Heart left ventricle (tissue), 16 donors: ENCODE results near the gene PTPN21. TPM values are rescaled to one million over a fixed set of nuclear protein-coding genes. Genes with fewer than 3 reads are reported as not detected.
A peak's percentile ranks its signal among the peaks of the same experiment; 100 is the strongest.

Experiments used
- ATAC-seq, 4 donors: fragments of 200-7000 bp; cut with Tn5 transposase; one replicate each; pipeline ENCODE4 v1.9.1; 2020 to 2022; ENCODE audit warnings: moderate library complexity in 4 of 4, mild to moderate bottlenecking in 3 of 4, moderate number of reproducible peaks in 1 of 4
- DNase-seq, 5 donors: peaks; one replicate each; pipeline ENCODE4 v3.0.0-alpha.2; 2020
- H3K27ac ChIP-seq, 12 donors: fragments of 200-600 bp; sonication (generic) in 4 of 12; one replicate each; pipeline versions ENCODE4 v1.5.0 to v1.8.0; 2016 to 2022; ENCODE audit warnings: mild to moderate bottlenecking in 2 of 12
- H3K27me3 ChIP-seq, 9 donors: fragments of 200-600 bp; sonication (generic) in 2 of 9; one replicate each; pipeline versions ENCODE4 v1.5.1 to v1.8.0; 2016 to 2022; ENCODE audit warnings: mild to moderate bottlenecking in 3 of 9
- H3K36me3 ChIP-seq, 9 donors: fragments of 200-600 bp; sonication (generic) in 2 of 9; one replicate each; pipeline versions ENCODE4 v1.5.0 to v1.8.0; 2018 to 2022; ENCODE audit warnings: mild to moderate bottlenecking in 2 of 9
- H3K4me1 ChIP-seq, 12 donors: fragments of 200-600 bp; sonication (generic) in 4 of 12; one replicate each; pipeline versions ENCODE4 v1.5.0 to v1.8.0; 2016 to 2022; ENCODE audit warnings: mild to moderate bottlenecking in 3 of 12
- H3K4me3 ChIP-seq, 12 donors: fragments of 200-600 bp; sonication (generic) in 4 of 12; one replicate each; pipeline versions ENCODE4 v1.5.0 to v1.8.0; 2017 to 2022; ENCODE audit warnings: mild to moderate bottlenecking in 9 of 12, moderate library complexity in 4 of 12
- H3K9me3 ChIP-seq, 12 donors: fragments of 200-600 bp; sonication (generic) in 4 of 12; one replicate each; pipeline versions ENCODE4 v1.5.0 to v1.8.0; 2016 to 2022; ENCODE audit warnings: mild to moderate bottlenecking in 1 of 12
- CTCF ChIP-seq, 12 donors: fragments of 200-600 bp; sonication (generic) in 4 of 12; IDR thresholded peaks; one replicate each; pipeline versions ENCODE4 v1.5.0 to v1.8.0; 2018 to 2022; ENCODE audit warnings: antibody characterized with exemption in 12 of 12, mild to moderate bottlenecking in 5 of 12
- POLR2A ChIP-seq, 2 donors: fragments of 450-650 bp; IDR thresholded peaks; one replicate each; pipeline ENCODE4 v1.6.1; 2017; ENCODE audit warnings: antibody characterized with exemption in 2 of 2, mild to moderate bottlenecking in 2 of 2, moderate library complexity in 2 of 2
- WGBS, 4 donors: extraction: QIAGEN DNeasy Blood & Tissue Kit in 2 of 4; methylation state at CpG; one replicate each; pipeline versions ENCODE4 v1.1.5 to v1.1.7; 2013 to 2018; 5-methylcytosine and 5-hydroxymethylcytosine counted together
- intact Hi-C, 10 donors: fragments of 100-400 bp; cut with DNase I; formaldehyde crosslinking; loops; one replicate each; pipeline versions ENCODE4 v1.11.1 to v1.14.2; 2022
- polyA plus RNA-seq, 2 donors: library from polyadenylated mRNA; stranded (reverse); fragments of 200-250 nt; gene quantifications; one replicate each; pipeline ENCODE4 v1.2.3, GENCODE V29; 2013
- total RNA-seq, 9 donors: library from RNA; depleted of rRNA in 2 of 9; stranded (reverse); fragments of >200 nt in 2 of 9; fragmentation: NEBNext Ultra II Directional in 3 of 9; extraction: Animal tissue kit (Norgen Biotek cat#: 25700) in 3 of 9; gene quantifications; one replicate each; pipeline versions ENCODE4 v1.1.0 to v1.2.4, GENCODE V29; 2016 to 2023
- donor health status: ischemic (EF 13 %, LVEDD 7.1; RV severe dilation, severe dysfunction).
- donor health status: healthy with polysubstance abuse.
- donor health status: DM: no; HTN: yes; CAD: no.
- donor health status: DM: no; HTN: no; CAD: no.
- donor health status: ischemic (EF 25% LVEDD 6.9; RV normal size, moderate dysfunction).
- donor health status: ischemic (EF 25% LVEDD 5.7; RV mildly dilated, moderate dysfunction).
- donor health status: healthy.
- donor health status: DM: yes; HTN: yes; CAD: no.
- donor health status: ischemic (EF 35%, LVEDD 5.7; RV mildly dilated, moderate dysfunction).
- donor health status: nonischemic (EF 11% LVEDD 7.7; RV severe dilation, severe dysfunction).
- donor health status: DM: yes; HTN: yes; CAD: no.
- donor health status: PGD.
- donor health status: ischemic (EF 29% LVEDD 5.4; RV normal size, mild dysfunction).
- donor health status: nonischemic (EF 23%, LVEDD 6.1; RV moderate dilation, normal function).

The PTPN21 gene
- total and polyA plus RNA-seq, 11 donors, result 9.4 to 68.3 (median 24.8) TPM

- H3K27ac ChIP-seq, result peak overlapping the region in 2 of 12 donors; percentile 13 to 29
- TF ChIP-seq POLR2A (IDR thresholded peaks at IDR 0.05) (no peak), CTCF (IDR thresholded peaks at IDR 0.05) (no peak)
- H3K27me3 ChIP-seq, result no peaks in the 10 kb centered on the region
- 92 to 99% (median 96%) methylated on average over 3 of the region's 3 CpGs for WGBS, 4 donors
- no peak for ATAC-seq
- no peaks in the 10 kb centered on the region for H3K9me3 ChIP-seq
- intact Hi-C loops, result no loop called here
- peaks cover 3 to 89% (median 59%) of the 10 kb centered on the region in 9 donors for H3K36me3 ChIP-seq
- H3K4me1 ChIP-seq, result peaks cover 0 to 32% (median 6%) of the 10 kb centered on the region in 12 donors
- no peak for DNase-seq
- no peak overlapping the region for H3K4me3 ChIP-seq
These were observed 72.3 kb downstream of the PTPN21 start for GRCh38 chr14:88482524-88482923.

GRCh38 chr14:88481794-88482193, 73.0 kb downstream of the PTPN21 start:
- Histone ChIP-seq H3K36me3 (peaks cover 3 to 93% (median 59%) of the 10 kb centered on the region in 9 donors), H3K4me1 (peaks cover 0 to 38% (median 6%) of the 10 kb centered on the region in 12 donors), H3K9me3 (no peaks in the 10 kb centered on the region), H3K27ac (peak overlapping the region in 6 of 12 donors; percentile 9 to 29 (median 19)), H3K4me3 (no peak overlapping the region), H3K27me3 (no peaks in the 10 kb centered on the region)
- DNase-seq, result peak in 1 of 5 donors; percentile 37
- WGBS, 4 donors, result 47 to 56% (median 53%) methylated on average over 7 of the region's 7 CpGs
- intact Hi-C loops, result no loop called here
- peak; percentile 56 to 76 (median 68) for ATAC-seq
- TF ChIP-seq POLR2A (IDR thresholded peaks at IDR 0.05) (no peak), CTCF (IDR thresholded peaks at IDR 0.05) (no peak)

GRCh38 chr14:88481059-88481458, 73.7 kb downstream of the PTPN21 start:
- TF ChIP-seq CTCF (IDR thresholded peaks at IDR 0.05) (no peak), POLR2A (IDR thresholded peaks at IDR 0.05) (no peak)
- peaks cover 3 to 93% (median 63%) of the 10 kb centered on the region in 9 donors for H3K36me3 ChIP-seq
- ATAC-seq (no peak), DNase-seq (no peak)
- H3K4me3 ChIP-seq, result no peak overlapping the region
- intact Hi-C loops, result no loop called here
- peaks cover 0 to 41% (median 7%) of the 10 kb centered on the region in 12 donors for H3K4me1 ChIP-seq
- H3K9me3 ChIP-seq, result no peaks in the 10 kb centered on the region
- 82 to 90% (median 84%) methylated on average over 2 of the region's 2 CpGs for WGBS, 4 donors
- H3K27ac ChIP-seq, result peak overlapping the region in 2 of 12 donors; percentile 1 to 29
- H3K27me3 ChIP-seq, result no peaks in the 10 kb centered on the region

GRCh38 chr14:88479574-88479987, 75.2 kb downstream of the PTPN21 start:
- H3K36me3 ChIP-seq, result peaks cover 3 to 97% (median 59%) of the 10 kb centered on the region in 9 donors
- intact Hi-C loops, result no loop called here
- peaks cover 0 to 41% (median 7%) of the 10 kb centered on the region in 12 donors for H3K4me1 ChIP-seq
- 88 to 96% (median 89%) methylated on average over 12 to 40 of the region's 40 CpGs for whole genome bisulfite sequencing, 4 donors
- DNase-seq (no peak), ATAC-seq (no peak)
- H3K27ac ChIP-seq, result no peak overlapping the region
- H3K27me3 ChIP-seq, result no peaks in the 10 kb centered on the region
- no peak for TF ChIP-seq POLR2A (IDR thresholded peaks at IDR 0.05)
- TF ChIP-seq CTCF (IDR thresholded peaks at IDR 0.05), result no peak
- H3K4me3 ChIP-seq, result no peak overlapping the region
- no peaks in the 10 kb centered on the region for H3K9me3 ChIP-seq
